ENCODE results near the gene MRPS5.

MRPS5 gene

DNA sequence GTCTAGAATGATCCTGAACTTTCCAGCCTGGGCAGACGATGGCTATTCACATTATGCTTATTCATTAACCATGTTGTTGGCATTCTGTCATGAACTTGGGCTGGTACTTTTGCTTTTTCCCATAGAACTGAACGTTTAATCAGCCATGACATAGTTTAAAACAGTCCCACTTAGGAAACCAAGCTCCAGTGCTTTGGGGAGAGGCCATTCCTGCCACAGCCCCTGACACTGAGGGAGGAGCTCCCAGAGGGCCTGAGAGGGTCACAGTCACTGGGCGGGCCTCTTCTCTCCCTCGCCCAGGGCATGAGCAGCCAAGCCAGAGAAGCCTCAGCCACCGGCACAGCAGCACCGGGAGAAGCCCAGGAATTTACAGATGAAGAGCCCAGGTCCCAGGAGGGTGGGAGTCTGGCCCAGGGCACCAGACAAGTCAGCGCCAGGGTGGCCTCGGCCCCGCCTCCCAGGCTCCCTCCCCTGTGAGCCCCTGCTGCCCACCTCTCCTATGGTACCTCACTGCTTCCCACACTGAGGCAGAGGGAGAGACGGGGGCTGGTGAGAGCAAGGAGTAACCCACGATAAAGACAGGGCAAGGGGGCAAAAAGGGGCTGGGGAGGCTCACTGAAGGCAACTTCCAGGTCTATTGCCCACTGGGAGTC, 62.5 kb downstream of the MRPS5 start:
- H3K4me3 ChIP-seq (ENCODE audit: low read depth in 1 of 2, low read length in 2 of 2): no peak overlapping the region
- H3K9me3 ChIP-seq (ENCODE audit: insufficient read depth, low read length, severe bottlenecking): no peaks in the 10 kb centered on the region
- H3K36me3 ChIP-seq (ENCODE audit: insufficient read depth, low read length): peaks cover 4% of the 10 kb centered on the region; the same call in 1 of the 2 replicates
- no peaks in the 10 kb centered on the region for H3K79me2 ChIP-seq (ENCODE audit: insufficient read depth, low read length)
- no peak overlapping the region for H3K27ac ChIP-seq (ENCODE audit: low read length)
- ATAC-seq (ENCODE audit: insufficient read depth, low read depth) (no peak), DNase-seq (no peak)
- H2AFZ ChIP-seq (ENCODE audit: low read depth, low read length): no peak overlapping the region
- H3K4me1 ChIP-seq (ENCODE audit: insufficient read depth, low read length): peaks cover 47% of the 10 kb centered on the region
- TF ChIP-seq, protein P1, sequence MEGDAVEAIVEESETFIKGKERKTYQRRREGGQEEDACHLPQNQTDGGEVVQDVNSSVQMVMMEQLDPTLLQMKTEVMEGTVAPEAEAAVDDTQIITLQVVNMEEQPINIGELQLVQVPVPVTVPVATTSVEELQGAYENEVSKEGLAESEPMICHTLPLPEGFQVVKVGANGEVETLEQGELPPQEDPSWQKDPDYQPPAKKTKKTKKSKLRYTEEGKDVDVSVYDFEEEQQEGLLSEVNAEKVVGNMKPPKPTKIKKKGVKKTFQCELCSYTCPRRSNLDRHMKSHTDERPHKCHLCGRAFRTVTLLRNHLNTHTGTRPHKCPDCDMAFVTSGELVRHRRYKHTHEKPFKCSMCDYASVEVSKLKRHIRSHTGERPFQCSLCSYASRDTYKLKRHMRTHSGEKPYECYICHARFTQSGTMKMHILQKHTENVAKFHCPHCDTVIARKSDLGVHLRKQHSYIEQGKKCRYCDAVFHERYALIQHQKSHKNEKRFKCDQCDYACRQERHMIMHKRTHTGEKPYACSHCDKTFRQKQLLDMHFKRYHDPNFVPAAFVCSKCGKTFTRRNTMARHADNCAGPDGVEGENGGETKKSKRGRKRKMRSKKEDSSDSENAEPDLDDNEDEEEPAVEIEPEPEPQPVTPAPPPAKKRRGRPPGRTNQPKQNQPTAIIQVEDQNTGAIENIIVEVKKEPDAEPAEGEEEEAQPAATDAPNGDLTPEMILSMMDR (IDR thresholded peaks at IDR 0.05; ENCODE audit: borderline replicate concordance, extremely low read depth, low read length, poor library complexity, severe bottlenecking): no peak
- H3K4me2 ChIP-seq (ENCODE audit: insufficient read depth, low read length): no peak overlapping the region
- H4K20me1 ChIP-seq (ENCODE audit: insufficient read depth, low read length): no peaks in the 10 kb centered on the region
- no peak overlapping the region for H3K9ac ChIP-seq (ENCODE audit: low read depth, low read length)
- H3K27me3 ChIP-seq (ENCODE audit: insufficient read depth, low read length, poor library complexity): no peaks in the 10 kb centered on the region

DNA sequence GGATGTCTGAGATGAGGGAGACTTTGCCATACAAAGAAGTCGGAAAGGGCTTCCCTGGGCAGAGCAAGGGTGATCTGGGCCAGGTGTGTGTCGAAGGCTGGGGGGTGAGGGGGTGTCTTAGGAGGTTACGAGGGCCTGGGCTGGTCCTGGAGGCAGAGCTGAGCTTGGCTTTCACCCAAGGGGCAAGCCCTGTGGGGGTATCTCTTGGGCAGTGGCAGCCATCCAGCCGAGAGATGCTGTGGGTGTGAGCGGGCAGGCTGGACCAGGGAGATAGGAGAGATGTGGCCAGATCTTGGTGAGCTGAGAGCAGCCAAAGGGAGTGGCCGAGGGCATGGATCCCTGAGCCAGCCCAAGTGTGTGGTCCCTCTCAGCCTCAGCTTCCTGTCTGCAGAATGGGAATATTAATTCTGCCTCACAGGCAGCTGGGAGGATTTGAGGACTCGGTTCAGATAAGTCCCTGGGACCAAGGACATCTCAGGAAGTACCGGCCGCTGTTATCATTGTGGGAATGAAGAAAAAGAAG, 63.1 kb downstream of the MRPS5 start:
- H3K27ac ChIP-seq (ENCODE audit: low read length): no peak overlapping the region
- no peak overlapping the region for H2AFZ ChIP-seq (ENCODE audit: low read depth, low read length)
- no peak overlapping the region for H3K4me2 ChIP-seq (ENCODE audit: insufficient read depth, low read length)
- H3K9me3 ChIP-seq (ENCODE audit: insufficient read depth, low read length, severe bottlenecking): no peaks in the 10 kb centered on the region
- no peaks in the 10 kb centered on the region for H3K79me2 ChIP-seq (ENCODE audit: insufficient read depth, low read length)
- no peaks in the 10 kb centered on the region for H3K27me3 ChIP-seq (ENCODE audit: insufficient read depth, low read length, poor library complexity)
- DNase-seq (no peak), ATAC-seq (ENCODE audit: insufficient read depth, low read depth) (no peak)
- H4K20me1 ChIP-seq (ENCODE audit: insufficient read depth, low read length): no peaks in the 10 kb centered on the region
- TF ChIP-seq EZH2 (IDR thresholded peaks at IDR 0.05; ENCODE audit: borderline replicate concordance, low read depth, low read length, severe bottlenecking): no peak
- TF ChIP-seq, protein P1 (IDR thresholded peaks at IDR 0.05; ENCODE audit: borderline replicate concordance, extremely low read depth, low read length, poor library complexity, severe bottlenecking): no peak
- no peak overlapping the region for H3K4me3 ChIP-seq (ENCODE audit: low read depth in 1 of 2, low read length in 2 of 2)
- peaks cover 9% of the 10 kb centered on the region for H3K36me3 ChIP-seq (ENCODE audit: insufficient read depth, low read length)
- H3K4me1 ChIP-seq (ENCODE audit: insufficient read depth, low read length): peaks cover 42% of the 10 kb centered on the region
- H3K9ac ChIP-seq (ENCODE audit: low read depth, low read length): no peak overlapping the region

DNA sequence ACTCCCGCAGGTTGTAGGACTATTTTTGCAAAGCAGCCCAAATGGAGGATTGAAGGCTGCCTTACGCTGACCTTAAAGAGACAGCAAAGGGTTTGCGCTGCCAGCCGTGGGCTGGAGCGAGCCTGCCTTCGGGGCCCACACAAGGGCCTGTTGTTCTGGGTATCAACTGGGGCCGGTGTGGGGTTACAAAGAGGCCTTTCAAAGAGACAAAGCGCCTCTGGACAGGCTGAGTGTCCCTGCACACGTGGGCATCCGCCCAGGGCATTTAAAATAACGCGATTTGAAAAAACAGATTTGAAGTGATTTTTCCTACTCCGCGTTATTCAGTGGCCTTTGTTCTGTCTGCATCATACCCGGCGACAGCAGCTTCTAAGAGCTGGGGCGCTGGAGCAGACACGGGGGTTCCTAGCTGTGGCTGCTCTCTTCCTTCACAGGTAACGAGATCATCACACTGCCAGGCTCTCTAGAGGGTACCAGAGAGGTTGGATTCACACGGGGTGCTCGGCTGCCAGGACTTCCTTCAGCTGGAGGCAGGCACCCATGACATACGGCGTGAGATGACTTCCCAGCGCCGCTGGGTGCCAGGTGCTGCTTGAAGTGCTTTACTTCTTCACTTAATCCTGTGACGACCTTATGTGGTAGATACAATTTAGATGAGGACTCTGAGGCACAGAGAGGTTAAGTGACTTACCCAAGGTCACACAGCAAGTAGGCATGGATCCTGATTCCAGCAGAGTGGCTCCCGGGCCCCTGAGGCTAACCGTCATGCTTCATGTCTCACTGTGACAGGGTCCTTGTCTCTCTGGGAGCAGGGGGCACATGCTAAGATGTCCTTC, 63.9 kb downstream of the MRPS5 start:
- Histone ChIP-seq H3K4me1 (ENCODE audit: insufficient read depth, low read length) (peaks cover 34% of the 10 kb centered on the region), H3K27ac (ENCODE audit: low read length) (no peak overlapping the region), H4K20me1 (ENCODE audit: insufficient read depth, low read length) (no peaks in the 10 kb centered on the region), H3K4me3 (ENCODE audit: low read depth in 1 of 2, low read length in 2 of 2) (no peak overlapping the region), H3K9ac (ENCODE audit: low read depth, low read length) (no peak overlapping the region), H3K9me3 (ENCODE audit: insufficient read depth, low read length, severe bottlenecking) (no peaks in the 10 kb centered on the region), H3K4me2 (ENCODE audit: insufficient read depth, low read length) (no peak overlapping the region), H3K27me3 (ENCODE audit: insufficient read depth, low read length, poor library complexity) (no peaks in the 10 kb centered on the region), H2AFZ (ENCODE audit: low read depth, low read length) (no peak overlapping the region), H3K36me3 (ENCODE audit: insufficient read depth, low read length) (peaks cover 16% of the 10 kb centered on the region), H3K79me2 (ENCODE audit: insufficient read depth, low read length) (no peaks in the 10 kb centered on the region)
- no peak for DNase-seq
- ATAC-seq (ENCODE audit: insufficient read depth, low read depth): no peak
- no peak for TF ChIP-seq EZH2 (IDR thresholded peaks at IDR 0.05; ENCODE audit: borderline replicate concordance, low read depth, low read length, severe bottlenecking)
- TF ChIP-seq, protein P1 (IDR thresholded peaks at IDR 0.05; ENCODE audit: borderline replicate concordance, extremely low read depth, low read length, poor library complexity, severe bottlenecking): no peak
